Measurements from ENCODE around the gene PCP4.

Gene PCP4

GRCh38 chr21:39915881-39916280 lies 48.6 kb downstream of the PCP4 start:
- no peak for DNase-seq (ENCODE audit: low read depth in 2 of 2, low spot score in 1 of 2)

- DNase-seq (ENCODE audit: low read depth in 2 of 2, low spot score in 1 of 2): no peak
These were observed 51.3 kb downstream of the PCP4 start for GRCh38 chr21:39918558-39918957.

- DNase-seq (ENCODE audit: low read depth in 2 of 2, low spot score in 1 of 2): no peak
These were observed 56.2 kb downstream of the PCP4 start for GRCh38 chr21:39923476-39923875.

GRCh38 chr21:39924577-39925308 lies 57.5 kb downstream of the PCP4 start:
- DNase-seq (ENCODE audit: low read depth in 2 of 2, low spot score in 1 of 2): no peak

DNA sequence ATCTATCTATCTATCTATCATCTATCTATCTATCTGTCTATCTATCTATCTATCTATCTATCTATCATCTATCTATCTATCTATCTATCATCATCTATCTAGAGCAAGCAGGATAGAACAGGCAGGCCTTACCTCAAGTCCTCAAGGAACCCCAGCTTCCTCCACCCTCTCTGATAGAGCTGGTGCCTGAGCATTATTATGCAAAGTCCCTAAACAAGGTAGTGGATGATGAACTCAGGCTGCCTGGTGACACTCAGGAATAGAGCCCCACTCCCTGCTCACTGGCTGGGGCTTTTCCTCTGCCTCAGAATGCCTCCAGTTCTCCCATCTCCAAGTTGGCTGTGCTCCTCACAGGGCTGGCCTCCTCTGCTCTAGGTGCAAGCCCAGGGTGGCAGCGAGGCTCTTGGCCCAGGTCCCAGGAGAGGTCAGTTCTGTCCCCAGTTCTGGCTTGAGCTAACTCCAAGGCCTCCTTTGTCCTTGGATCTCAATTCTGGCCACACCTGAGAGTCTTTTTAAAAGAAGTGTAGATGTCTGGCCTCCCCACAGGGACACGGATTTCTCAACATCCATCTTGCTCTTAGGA lies 60.2 kb downstream of the PCP4 start:
- DNase-seq (ENCODE audit: low read depth in 2 of 2, low spot score in 1 of 2): no peak

DNA sequence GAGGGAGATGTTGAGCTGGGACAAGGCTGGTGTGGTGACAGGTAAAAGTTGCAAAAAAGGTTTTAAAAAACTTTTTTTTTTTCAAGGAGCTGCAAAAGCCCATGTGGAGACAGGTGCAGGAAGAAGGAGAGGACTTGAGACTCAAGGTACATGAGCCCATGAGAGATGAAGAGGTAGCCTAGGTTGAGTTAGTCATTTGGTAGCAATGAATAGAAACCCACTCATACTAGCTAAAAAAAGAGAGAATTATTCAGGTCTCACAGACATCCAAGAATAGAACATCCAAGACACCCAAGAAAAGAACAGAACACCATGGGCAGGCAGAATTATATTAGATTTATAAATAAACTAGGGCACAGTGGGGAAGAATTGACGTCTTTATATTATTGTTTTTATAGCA lies 65.1 kb downstream of the PCP4 start:
- DNase-seq (ENCODE audit: low read depth in 2 of 2, low spot score in 1 of 2): no peak

- DNase-seq (ENCODE audit: low read depth in 2 of 2, low spot score in 1 of 2): no peak
These were observed 67.7 kb downstream of the PCP4 start for GRCh38 chr21:39934895-39935294.

DNA sequence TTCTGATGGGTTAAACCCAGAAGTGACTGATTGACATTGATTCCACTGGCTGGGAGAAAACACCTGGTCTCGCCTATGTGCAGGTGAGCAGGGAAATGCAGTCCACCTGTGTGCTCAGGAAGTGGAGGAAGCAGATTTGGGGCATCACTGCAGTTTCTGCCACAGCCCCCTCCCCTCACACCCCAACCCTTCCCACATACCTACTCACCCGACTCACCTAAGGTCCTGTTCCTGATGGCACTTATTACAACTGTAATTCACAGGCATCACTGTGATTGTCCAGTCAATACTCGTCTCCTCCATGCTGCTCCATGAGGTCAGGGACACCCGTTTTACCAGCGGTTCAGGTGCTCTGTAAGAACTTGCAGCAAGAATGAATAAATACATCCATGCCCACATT lies 68.5 kb downstream of the PCP4 start:
- no peak for DNase-seq (ENCODE audit: low read depth in 2 of 2, low spot score in 1 of 2)

- DNase-seq (ENCODE audit: low read depth in 2 of 2, low spot score in 1 of 2): no peak
These were observed 70.9 kb downstream of the PCP4 start for GRCh38 chr21:39938086-39938625.

GRCh38 chr21:39946199-39946598 lies 79.0 kb downstream of the PCP4 start:
- DNase-seq (ENCODE audit: low read depth in 2 of 2, low spot score in 1 of 2): no peak

DNA sequence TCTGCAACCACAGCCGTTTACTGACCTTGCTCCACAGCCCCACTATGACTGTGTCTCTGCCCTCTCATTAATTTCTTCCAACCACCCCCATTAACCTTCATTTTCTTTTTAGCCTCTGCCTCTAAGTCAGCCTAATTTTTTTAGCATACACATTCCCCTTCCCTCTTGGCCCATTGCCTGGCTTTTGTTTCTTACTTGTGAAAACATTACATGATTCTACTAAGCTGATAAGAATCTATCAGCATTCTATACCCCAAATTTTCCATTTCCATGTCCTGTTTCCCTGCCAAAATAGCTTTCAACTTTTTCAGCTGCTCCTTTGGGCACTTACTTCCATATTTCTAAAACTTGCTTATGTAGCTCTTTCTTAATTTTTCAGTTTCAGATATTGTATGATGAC lies 79.8 kb downstream of the PCP4 start:
- no peak for DNase-seq (ENCODE audit: low read depth in 2 of 2, low spot score in 1 of 2)

DNA sequence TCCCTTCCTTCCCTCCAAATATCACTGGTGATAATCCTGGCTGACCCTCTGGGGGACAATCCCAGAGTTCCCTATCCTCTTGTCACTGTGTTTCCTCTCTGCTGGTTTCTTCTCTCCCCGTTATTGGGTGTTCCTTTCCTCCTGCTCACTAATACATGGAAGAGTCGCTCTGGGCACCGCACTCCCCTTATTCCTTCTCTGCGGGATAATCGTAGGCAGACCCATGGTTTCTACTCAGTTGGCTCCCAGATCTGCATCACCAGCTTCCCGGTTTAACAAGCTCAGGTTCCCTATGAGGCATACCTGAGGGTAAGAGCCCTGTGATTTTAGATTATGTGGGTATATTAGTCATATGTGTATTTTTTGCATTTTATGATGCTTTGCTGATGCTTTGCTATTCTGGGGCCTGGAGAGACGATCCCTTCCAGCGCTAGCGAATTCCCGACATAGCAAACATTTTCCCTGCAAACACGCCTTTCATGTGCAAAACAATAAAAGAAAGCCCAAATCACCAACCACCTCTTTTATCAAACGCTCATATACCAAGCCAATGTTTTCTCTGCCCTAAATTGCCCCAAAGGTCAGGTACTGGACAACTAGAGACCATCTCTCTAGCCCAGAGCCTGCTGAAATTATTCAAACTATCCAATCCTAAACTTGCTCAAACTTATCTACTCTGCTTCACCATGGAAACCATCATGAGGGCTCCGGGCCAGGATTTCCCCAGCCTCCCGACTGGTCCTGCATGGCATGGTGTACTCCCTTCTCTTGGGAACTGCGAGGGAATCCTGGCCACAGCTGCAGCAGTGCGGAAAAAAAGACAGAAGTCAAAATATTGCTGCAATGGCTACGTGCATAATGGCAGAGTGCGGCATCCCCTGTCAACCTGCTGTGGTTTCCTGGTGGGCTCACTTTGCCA lies 84.2 kb downstream of the PCP4 start:
- DNase-seq (ENCODE audit: low read depth in 2 of 2, low spot score in 1 of 2): no peak

DNA sequence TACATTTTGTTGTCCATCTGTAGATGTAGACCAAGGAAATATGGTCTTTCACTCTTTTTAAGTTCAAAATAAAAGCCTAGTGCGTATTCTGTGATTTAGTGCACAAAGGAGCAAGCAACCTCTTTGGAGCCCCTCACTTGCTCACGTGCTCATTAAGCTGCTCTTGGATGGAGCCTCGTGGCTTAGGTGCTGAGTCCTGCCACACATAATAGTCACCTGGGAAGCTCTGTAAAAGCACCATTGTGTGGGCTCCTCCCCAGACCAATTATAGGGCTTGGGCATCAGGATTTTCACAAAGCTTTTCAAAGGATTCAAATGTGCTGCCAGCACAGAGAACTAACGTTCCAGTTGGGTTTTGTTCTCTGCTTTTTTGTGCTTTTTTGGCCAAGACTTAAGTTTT lies 85.0 kb downstream of the PCP4 start:
- DNase-seq (ENCODE audit: low read depth in 2 of 2, low spot score in 1 of 2): no peak

DNA sequence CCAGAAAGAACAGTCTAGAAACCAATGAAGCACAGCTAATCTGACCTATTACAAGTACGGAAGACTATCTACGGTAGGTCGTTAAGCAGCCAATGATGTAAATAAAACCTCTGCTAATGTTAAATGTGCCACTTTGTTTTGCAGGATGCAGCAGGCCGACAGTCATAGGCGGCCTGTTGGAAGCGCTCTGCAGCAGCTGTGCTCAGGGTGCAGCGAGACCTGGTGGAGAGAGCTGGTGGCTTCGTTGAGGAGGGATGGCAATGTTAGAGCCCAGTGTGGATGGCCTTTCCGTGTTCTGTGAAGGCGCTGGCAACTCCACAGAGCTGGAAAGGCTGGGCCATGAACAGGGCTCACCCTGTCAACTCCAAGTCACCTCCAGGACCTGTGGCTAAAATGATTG lies 87.3 kb downstream of the PCP4 start:
- DNase-seq (ENCODE audit: low read depth in 2 of 2, low spot score in 1 of 2): no peak

DNA sequence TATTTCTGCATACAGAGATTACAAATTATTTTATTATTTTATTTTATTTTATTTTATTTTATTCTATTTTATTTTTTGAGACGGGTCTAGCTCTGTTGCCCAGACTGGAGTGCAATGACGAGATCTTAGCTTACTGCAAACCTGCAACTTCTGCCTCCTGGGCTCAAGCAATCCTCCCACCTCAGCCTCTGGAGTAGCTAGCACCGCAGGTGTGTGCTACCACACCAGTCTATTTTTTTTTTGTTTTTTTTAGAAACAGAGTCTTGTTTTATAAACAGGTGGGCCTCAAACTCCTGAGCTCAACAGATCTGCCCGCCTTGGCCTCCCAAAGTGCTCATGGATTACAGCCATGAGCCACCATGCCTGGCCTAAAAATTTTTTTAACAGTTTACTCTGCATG lies 88.1 kb downstream of the PCP4 start:
- DNase-seq (ENCODE audit: low read depth in 2 of 2, low spot score in 1 of 2): no peak

GRCh38 chr21:39956586-39956985 lies 89.3 kb downstream of the PCP4 start:
- DNase-seq (ENCODE audit: low read depth in 2 of 2, low spot score in 1 of 2): no peak

DNA sequence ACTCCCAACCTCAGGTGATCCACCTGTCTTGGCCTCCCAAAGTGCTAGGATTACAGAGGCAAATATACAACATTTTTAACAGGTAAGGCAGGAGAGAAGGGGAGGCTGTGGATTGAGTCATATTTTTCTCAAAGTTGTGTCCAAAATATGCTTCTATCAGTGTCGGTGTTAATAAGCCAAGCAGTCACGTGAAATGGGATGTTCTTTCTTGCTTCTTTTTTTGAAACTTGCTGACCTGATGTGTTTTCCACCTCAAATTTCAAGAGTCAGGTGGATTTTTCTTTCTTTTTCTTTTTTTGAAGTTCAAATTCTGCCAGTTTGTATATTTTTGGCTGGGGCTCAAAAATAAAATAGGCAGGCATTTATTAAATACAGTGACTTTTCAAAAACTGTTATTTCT lies 91.5 kb downstream of the PCP4 start:
- no peak for DNase-seq (ENCODE audit: low read depth in 2 of 2, low spot score in 1 of 2)

- no peak for DNase-seq (ENCODE audit: low read depth in 2 of 2, low spot score in 1 of 2)
These were observed 94.0 kb downstream of the PCP4 start for GRCh38 chr21:39961251-39961650.

DNA sequence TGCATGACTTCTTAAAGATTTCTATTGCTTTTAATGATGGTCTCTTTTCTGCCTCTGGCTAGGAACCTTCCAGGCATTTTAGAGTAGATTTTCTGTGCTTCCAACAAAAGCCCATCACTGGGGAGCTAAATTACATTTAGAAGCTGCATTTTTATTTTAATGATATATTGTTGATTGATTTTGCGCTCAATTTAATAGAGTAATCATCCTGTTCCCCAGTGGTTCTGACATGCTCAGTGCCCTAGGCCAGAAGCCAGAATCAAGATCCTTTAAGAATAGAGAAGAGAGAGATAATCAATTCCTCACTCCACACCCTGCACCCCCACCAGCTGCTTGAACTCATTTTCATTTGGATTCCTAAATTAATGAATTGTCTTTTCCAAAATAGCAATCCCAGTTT lies 97.8 kb downstream of the PCP4 start:
- no peak for DNase-seq (ENCODE audit: low read depth in 2 of 2, low spot score in 1 of 2)

- DNase-seq (ENCODE audit: low read depth in 2 of 2, low spot score in 1 of 2): no peak
These were observed 99.5 kb downstream of the PCP4 start for GRCh38 chr21:39966786-39967185.

DNA sequence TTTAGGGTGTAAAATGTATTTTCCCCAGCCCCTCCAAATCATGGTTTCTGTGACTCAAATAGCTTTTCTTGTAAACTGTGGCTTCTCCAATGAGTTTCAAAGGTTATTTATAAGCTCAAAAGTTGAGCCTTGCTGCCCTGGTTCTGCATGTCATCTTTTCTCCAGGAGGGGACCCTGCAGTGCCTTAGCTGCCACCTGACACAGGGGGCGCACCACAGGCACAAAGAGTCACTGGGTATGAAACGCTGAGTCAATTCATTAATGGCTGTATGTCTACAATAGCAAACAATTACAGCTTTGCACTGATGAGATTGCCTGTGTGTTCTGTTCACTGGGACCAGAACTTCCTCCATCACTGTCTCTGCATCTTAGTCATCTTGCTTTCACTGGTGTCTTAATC lies 100.8 kb downstream of the PCP4 start:
- DNase-seq (ENCODE audit: low read depth in 2 of 2, low spot score in 1 of 2): no peak

Data from stimulated activated CD8-positive, alpha-beta memory T cell treated with anti-CD3 and anti-CD28 coated beads, Interleukin-4, amount 100 ng/mL, for 4 hours (primary cell).